ENCODE measurements around the gene CBFA2T3. TPM values are rescaled to one million over a fixed set of nuclear protein-coding genes. Genes with fewer than 3 reads are reported as not detected.
"Not testable (repeated sequence)": the region's sequence is repeated elsewhere in the genome, so short reads cannot be mapped to it uniquely, and the experiment has no call there.

CBFA2T3 gene
- total RNA-seq, 2 donors from 2014 or later = 10.1 to 10.5 TPM

- Histone ChIP-seq H3K36me3 (no peaks in the 10 kb centered on the region), H3K27me3 (no peaks in the 10 kb centered on the region), H3K4me1 (no peaks in the 10 kb centered on the region), H3K27ac (no peak overlapping the region), H3K9ac (ENCODE audit: low read depth in 2 of 2, low read length in 2 of 2) (no peak overlapping the region), H3K9me3 (no peaks in the 10 kb centered on the region), H3K4me3 (no peak overlapping the region)
- intact Hi-C loops (cut with DNase I) = no loop called here
- TF ChIP-seq, protein P1, sequence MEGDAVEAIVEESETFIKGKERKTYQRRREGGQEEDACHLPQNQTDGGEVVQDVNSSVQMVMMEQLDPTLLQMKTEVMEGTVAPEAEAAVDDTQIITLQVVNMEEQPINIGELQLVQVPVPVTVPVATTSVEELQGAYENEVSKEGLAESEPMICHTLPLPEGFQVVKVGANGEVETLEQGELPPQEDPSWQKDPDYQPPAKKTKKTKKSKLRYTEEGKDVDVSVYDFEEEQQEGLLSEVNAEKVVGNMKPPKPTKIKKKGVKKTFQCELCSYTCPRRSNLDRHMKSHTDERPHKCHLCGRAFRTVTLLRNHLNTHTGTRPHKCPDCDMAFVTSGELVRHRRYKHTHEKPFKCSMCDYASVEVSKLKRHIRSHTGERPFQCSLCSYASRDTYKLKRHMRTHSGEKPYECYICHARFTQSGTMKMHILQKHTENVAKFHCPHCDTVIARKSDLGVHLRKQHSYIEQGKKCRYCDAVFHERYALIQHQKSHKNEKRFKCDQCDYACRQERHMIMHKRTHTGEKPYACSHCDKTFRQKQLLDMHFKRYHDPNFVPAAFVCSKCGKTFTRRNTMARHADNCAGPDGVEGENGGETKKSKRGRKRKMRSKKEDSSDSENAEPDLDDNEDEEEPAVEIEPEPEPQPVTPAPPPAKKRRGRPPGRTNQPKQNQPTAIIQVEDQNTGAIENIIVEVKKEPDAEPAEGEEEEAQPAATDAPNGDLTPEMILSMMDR (IDR thresholded peaks at IDR 0.05) = no peak
- DNase-seq = no peak
Observed at GRCh38 chr16:89009343-89010209, 32.6 kb upstream of the CBFA2T3 start.

GRCh38 chr16:89008796-89009195, 31.8 kb upstream of the CBFA2T3 start:
- H3K36me3 ChIP-seq; H3K4me1 ChIP-seq; DNase-seq; H3K4me3 ChIP-seq; H3K27me3 ChIP-seq; H3K9me3 ChIP-seq; H3K9ac ChIP-seq (ENCODE audit: low read depth in 2 of 2, low read length in 2 of 2); H3K27ac ChIP-seq; intact Hi-C loops (cut with DNase I): not testable (repeated sequence)

GRCh38 chr16:89007371-89008249, 30.6 kb upstream of the CBFA2T3 start:
- TF ChIP-seq, protein P1 (IDR thresholded peaks at IDR 0.05) = no peak
- Histone ChIP-seq H3K4me3 (no peak overlapping the region), H3K27ac (no peak overlapping the region), H3K9me3 (no peaks in the 10 kb centered on the region), H3K27me3 (no peaks in the 10 kb centered on the region), H3K36me3 (no peaks in the 10 kb centered on the region), H3K4me1 (no peaks in the 10 kb centered on the region), H3K9ac (ENCODE audit: low read depth in 2 of 2, low read length in 2 of 2) (no peak overlapping the region)
- DNase-seq = no peak
- intact Hi-C loops (cut with DNase I) = no loop called here

- peaks cover 3% of the 10 kb centered on the region for H3K27me3 ChIP-seq
- intact Hi-C loops (cut with DNase I) = no loop called here
- no peak overlapping the region for H3K27ac ChIP-seq
- no peaks in the 10 kb centered on the region for H3K4me1 ChIP-seq
- no peaks in the 10 kb centered on the region for H3K9me3 ChIP-seq
- no peak overlapping the region for H3K9ac ChIP-seq (ENCODE audit: low read depth in 2 of 2, low read length in 2 of 2)
- H3K36me3 ChIP-seq = no peaks in the 10 kb centered on the region
- H3K4me3 ChIP-seq = no peak overlapping the region
- DNase-seq = no peak
- TF ChIP-seq, protein P1 (IDR thresholded peaks at IDR 0.05) = no peak
Observed at GRCh38 chr16:89006036-89006752, 29.2 kb upstream of the CBFA2T3 start.

DNA sequence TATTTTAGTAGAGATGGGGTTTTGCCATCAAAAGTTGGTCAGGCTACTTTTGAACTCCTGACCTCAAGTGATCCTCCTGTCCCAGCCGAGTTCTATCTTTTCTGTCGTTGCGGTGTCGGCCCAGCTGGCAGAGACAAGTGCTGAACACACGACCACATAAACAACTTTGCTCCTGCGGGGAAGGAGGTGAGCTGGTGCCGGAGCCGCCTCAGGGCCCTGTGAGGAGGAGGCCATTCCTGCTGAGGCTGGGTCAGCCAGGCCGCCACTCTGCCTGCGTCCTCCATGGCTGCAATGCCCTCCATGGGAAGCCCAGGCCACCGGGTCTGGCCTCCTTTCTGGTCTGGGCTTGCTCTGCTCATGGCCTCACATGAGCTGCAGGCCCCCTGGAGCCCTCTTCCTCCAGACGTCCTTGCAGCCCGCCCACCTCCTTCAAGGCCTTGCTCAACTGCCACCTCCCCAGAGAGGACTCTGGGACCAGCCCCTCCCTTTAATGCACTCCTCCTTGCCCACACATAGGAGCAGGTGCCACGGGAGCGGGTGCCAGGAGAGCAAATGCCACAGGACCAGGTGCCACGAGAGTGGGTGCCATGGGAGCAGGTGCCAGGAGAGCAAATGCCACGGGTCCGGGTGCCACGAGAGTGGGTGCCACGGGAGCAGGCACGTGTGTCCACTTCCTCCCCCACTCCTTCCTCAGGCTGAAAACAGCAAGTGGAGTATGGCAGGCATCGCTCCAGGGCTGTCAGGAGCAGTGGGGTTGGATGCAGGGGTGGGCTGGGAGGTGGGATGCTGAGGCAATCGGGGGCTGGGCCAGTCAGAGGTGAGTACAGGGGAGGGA, 28.4 kb upstream of the CBFA2T3 start:
- H3K4me3 ChIP-seq = no peak overlapping the region
- H3K9me3 ChIP-seq = no peaks in the 10 kb centered on the region
- no peaks in the 10 kb centered on the region for H3K36me3 ChIP-seq
- no peaks in the 10 kb centered on the region for H3K4me1 ChIP-seq
- intact Hi-C loops (cut with DNase I) = no loop called here
- H3K27ac ChIP-seq = no peak overlapping the region
- TF ChIP-seq, protein P1 (IDR thresholded peaks at IDR 0.05) = no peak
- H3K27me3 ChIP-seq = peaks cover 3% of the 10 kb centered on the region
- H3K9ac ChIP-seq (ENCODE audit: low read depth in 2 of 2, low read length in 2 of 2) = no peak overlapping the region
- no peak for DNase-seq

All from colonic mucosa (tissue), 4 donors.